Fibroblast of the aortic adventitia (primary cell): ENCODE measurements around the gene DNAL4. TPM values are rescaled to one million over a fixed set of nuclear protein-coding genes. Genes with fewer than 3 reads are reported as not detected.
A peak's percentile ranks its signal among the peaks of the same experiment; 100 is the strongest.

Source experiments
- DNase-seq: peaks from one replicate; pipeline ENCODE4 v3.0.0-alpha.2; 2010; ENCODE audit warnings: low read depth
- H3K4me3 ChIP-seq: 2 replicates; pipeline ENCODE4 v1.5.1; 2011; ENCODE audit warnings: low read depth, mild to moderate bottlenecking, control low read depth, low read length, moderate library complexity
- total RNA-seq: library from RNA; depleted of rRNA; stranded (reverse); fragments of >200 nt; gene quantifications from 2 replicates; pipeline ENCODE4 v1.2.3, GENCODE V29; 2012; ENCODE audit warnings: low replicate concordance
- TF ChIP-seq, protein P1 (sequence below): IDR thresholded peaks from 2 replicates; pipeline ENCODE4 v1.5.1; 2011; ENCODE audit warnings: mild to moderate bottlenecking, low read length, control low read depth, inconsistent platforms; ENCODE audit not compliant: insufficient read depth

Gene DNAL4
- total RNA-seq, 1 donor: 11.0 TPM

DNA sequence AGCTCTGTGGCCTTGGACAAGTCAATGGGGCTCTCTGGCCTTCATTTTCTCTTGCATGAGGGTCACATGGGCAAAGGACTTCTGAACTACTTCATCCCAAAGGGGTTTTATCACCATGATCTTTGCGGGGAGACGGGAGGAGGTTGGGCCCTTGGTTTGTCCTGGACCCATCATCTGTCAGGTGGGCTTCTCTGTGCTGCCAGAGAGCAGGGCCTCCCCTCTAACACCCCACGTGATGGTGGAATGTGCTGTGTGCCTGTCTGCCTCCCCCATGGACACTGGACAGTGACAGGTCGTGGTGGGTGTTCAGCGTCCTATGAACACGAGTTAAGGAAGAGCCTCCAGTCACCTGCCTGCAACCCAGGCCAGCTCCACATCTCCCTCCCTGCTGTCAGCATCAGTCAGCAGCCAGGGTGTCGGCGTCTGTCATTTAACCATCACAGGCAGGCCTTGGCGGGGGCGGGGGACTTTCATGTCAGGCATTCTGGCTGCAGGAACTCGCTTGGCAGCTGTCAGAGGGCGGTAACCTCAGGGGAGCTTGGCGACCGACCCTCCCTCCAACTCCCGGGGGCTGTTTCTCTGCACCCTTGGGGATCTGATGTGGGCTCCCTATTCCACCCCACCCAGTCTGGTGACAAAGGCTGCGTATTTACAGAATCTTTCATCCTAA is 35.5 kb downstream of the DNAL4 start:
- H3K4me3 ChIP-seq: no peak overlapping the region
- DNase-seq: no peak
- TF ChIP-seq, protein P1, sequence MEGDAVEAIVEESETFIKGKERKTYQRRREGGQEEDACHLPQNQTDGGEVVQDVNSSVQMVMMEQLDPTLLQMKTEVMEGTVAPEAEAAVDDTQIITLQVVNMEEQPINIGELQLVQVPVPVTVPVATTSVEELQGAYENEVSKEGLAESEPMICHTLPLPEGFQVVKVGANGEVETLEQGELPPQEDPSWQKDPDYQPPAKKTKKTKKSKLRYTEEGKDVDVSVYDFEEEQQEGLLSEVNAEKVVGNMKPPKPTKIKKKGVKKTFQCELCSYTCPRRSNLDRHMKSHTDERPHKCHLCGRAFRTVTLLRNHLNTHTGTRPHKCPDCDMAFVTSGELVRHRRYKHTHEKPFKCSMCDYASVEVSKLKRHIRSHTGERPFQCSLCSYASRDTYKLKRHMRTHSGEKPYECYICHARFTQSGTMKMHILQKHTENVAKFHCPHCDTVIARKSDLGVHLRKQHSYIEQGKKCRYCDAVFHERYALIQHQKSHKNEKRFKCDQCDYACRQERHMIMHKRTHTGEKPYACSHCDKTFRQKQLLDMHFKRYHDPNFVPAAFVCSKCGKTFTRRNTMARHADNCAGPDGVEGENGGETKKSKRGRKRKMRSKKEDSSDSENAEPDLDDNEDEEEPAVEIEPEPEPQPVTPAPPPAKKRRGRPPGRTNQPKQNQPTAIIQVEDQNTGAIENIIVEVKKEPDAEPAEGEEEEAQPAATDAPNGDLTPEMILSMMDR: no peak

DNA sequence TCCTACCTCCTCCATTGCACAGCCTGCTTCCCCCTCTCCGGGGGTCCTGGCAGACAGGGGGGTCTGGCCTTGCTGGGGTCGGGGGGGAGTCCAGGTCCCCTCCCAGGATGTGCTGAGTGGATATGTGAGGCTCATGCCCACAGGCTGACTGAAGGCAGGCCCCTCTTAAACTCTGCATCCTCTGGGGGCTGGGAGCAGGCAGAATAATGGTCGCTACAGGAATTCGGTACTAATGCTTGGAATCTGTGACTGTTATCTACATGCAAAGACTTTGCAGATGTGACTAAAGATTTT is 36.5 kb downstream of the DNAL4 start:
- no peak for DNase-seq
- H3K4me3 ChIP-seq: no peak overlapping the region
- TF ChIP-seq, protein P1: no peak

DNA sequence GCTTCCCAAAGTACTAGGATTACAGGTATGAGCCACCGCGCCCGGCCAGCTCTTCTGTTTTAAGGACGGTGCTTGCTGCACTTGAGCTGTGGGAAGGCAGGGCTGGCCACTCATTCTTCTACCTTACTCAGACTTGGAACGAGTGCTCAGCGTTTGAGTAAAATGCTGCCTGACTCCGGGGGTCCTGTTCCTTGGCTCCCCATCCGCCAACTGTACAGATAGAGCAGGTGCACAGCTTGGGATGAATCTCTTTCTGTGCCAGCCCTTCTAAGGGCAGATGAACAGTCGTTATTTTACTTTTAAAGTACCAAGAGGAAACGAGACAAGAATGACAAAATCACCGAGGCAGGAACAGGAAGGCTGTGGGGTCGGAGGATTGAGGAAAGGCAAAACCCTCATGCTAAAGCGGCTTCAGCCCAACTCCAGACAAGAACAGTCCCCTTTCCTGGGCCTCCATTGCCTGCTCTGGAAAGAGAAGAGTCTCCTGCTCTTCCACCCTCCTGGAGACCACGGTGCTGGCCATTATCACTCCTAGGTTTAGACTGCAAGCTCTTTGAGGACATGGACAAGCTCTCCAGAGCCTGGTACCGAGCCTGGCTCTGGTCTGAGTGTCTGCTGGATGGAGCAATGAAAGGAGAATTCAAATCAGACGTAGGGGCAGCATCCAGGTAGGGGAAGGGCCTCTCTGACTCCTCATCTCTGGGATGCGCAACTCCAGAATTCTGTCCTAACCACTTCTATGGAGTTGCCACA is 37.1 kb downstream of the DNAL4 start:
- TF ChIP-seq, protein P1: no peak
- H3K4me3 ChIP-seq: peak overlapping the region; percentile 68
- DNase-seq: no peak

DNA sequence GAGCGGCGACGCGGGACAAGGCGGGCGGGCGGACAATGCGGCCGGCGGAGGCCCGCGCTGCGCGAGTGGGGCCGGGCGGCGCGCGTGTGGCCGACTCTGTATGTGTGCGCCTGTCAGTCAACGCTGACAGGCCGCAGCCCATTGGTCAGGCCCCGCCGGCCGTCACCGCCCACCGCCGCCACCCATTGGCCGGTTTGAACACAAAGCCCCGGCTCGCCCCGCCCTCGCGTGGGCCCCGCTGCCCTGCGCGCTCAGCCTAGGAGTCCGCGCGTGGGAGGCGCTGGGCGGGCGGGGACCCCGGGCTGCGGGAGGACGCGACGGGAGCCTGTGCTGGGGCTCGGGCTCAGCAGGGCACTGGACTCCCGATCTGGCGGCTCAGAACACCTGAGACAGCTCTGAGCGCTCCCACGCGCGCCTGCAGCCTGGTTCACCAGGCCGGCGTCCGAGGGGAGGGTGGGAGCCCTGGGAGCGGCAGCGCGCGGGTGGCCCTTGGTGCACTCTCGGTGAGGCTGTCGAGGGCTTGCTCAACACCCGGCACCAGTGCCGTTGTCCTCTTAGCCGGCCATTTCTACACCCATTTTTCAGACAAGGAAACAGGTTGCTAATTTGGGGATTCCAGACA is 37.9 kb downstream of the DNAL4 start, which contains the start of gene SUN2:
TSS of gene SUN2 (minus strand) at position 88 of the 622 bp plus-strand sequence. CDS start 3,370 bp downstream, outside the sequence.
- peak; percentile 78 for DNase-seq
- peak within 1 kb of the TSS; percentile 68 for H3K4me3 ChIP-seq
- TF ChIP-seq, protein P1: no peak

DNA sequence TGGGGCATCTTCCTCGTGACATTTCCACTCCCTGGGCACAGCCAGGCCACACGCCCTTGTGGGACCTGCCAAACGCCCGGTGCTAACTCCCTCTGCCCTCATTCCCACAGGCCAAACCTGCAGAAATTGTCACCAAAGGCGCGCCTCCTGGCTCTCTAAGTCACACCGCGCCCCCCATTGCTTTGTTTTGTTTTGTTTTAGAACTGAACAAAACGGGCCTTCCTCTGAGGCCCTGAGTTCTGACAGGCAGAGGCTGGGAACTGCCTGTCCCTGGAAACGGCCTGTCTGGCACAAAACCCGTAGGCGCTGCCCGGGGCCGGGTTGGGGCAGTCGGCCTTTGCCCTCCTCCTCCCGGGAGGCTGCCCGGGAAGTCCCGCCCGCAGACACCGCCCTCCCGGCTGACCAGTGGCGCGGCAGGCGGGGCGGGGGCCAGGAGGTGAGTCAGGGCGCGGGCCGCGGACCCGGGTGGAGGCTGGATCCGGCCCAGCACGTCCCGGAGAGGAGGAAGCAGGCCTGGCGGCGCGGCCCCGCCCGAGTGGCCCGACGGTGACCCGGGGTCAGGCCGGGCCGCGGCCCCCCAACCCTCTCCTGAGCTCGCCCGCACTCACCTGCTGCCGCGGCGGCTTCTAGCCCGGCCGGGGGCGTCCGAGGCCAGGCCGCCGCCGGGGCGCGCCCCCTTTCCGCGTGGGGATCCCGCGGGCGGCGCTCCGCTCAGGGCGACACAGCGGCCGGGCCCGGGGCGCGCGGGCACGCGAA is 38.6 kb downstream of the DNAL4 start:
- H3K4me3 ChIP-seq: peak overlapping the region; percentile 68
- DNase-seq: peak; percentile 68
- TF ChIP-seq, protein P1: no peak

DNA sequence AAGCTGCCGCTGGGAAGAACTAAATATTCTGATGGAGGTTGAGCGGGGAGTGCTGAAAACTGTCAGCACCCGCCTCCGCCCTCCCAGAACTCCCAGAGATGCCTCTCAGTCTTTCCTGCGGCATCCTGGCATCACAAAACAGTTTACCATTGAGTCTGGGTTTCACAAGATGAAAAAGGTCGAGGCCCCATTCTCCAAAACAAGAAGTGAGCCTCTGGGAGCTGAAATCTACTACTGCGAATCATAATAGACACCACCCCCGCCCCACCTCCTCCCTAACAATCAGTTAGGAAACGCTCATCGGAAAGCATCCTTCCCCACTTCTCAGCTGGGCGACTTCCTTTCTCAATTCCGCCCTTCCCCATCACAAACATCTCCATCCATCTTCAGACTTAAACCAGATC is 39.2 kb downstream of the DNAL4 start:
- H3K4me3 ChIP-seq: peak overlapping the region; percentile 68
- TF ChIP-seq, protein P1: no peak
- DNase-seq: peak; percentile 55
